A549 (cell line): ENCODE measurements around the gene ATXN7. TPM values are rescaled to one million over a fixed set of nuclear protein-coding genes. Genes with fewer than 3 reads are reported as not detected.
A peak's percentile ranks its signal among the peaks of the same experiment; 100 is the strongest.

Experiments
- ATAC-seq, 2 experiments: fragments of 200-7000 bp in 1 of 2; fragments of >200 bp in 1 of 2; cut with Nextera tagmentation in 1 of 2; cut with Tn5 transposase in 1 of 2; 3 replicates each; pipeline versions ENCODE4 v1.8.0 to v1.9.1; 2018 to 2020; ENCODE audit warnings: mild to moderate bottlenecking in 1 of 2, moderate library complexity in 1 of 2
- CTCF ChIA-PET: fragments of 300-600 bp; sonication (Branson Sonifier 250); formaldehyde crosslinking; extraction: SDS; loops from one replicate; lab custom pipeline; 2021; ENCODE audit warnings: antibody characterized with exemption, inconsistent platforms; lab: Yijun Ruan, JAX
- POLR2A ChIA-PET: fragments of 350-600 bp; formaldehyde crosslinking; extraction: SDS; loops from one replicate; lab custom pipeline; 2021; ENCODE audit warnings: antibody characterized with exemption, inconsistent platforms; lab: Yijun Ruan, JAX
- DNase-seq, 2 experiments: peaks; one replicate each; pipeline versions ENCODE4 v3.0.0 to v3.0.0-alpha.2; 2011 to 2016; ENCODE audit warnings: low read depth in 1 of 2, low spot score in 1 of 2
- FAIRE-seq: peaks from 2 replicates; lab custom pipeline; 2011; peaks lifted over from hg19 to GRCh38; lab: Jason Lieb, UNC
- H3K27ac ChIP-seq, 2 experiments: fragments of >200 bp; sonication (Bioruptor Twin); formaldehyde crosslinking; 3 replicates each; pipeline ENCODE4 v1.5.1; 2016 to 2017
- H3K4me1 ChIP-seq: fragments of >200 bp; sonication (Bioruptor Twin); formaldehyde crosslinking; 3 replicates; pipeline ENCODE4 v1.6.1; 2016
- H3K4me2 ChIP-seq: fragments of >200 bp; sonication (Bioruptor Twin); formaldehyde crosslinking; 3 replicates; pipeline ENCODE4 v1.6.1; 2016
- H3K4me3 ChIP-seq: fragments of >200 bp; sonication (Bioruptor Twin); formaldehyde crosslinking; 3 replicates; pipeline ENCODE4 v1.5.1; 2016
- H3K9me3 ChIP-seq: fragments of >200 bp; sonication (Bioruptor Twin); formaldehyde crosslinking; 3 replicates; pipeline ENCODE4 v1.6.1; 2016
- CBX2 ChIP-seq: fragments of 200-600 bp; sonication (generic); IDR thresholded peaks from 2 replicates; pipeline ENCODE4 v1.6.1; 2016; ENCODE audit warnings: low read depth, mild to moderate bottlenecking, borderline replicate concordance
- CEBPB ChIP-seq, 2 experiments: fragments of >200 bp in 1 of 2; sonication (Bioruptor Twin) in 1 of 2; formaldehyde crosslinking in 1 of 2; IDR thresholded peaks; 2 replicates each; pipeline ENCODE4 v1.6.1; 2012 to 2016
- CHD4 ChIP-seq: fragments of 200-600 bp; sonication (generic); IDR thresholded peaks from 2 replicates; pipeline ENCODE4 v1.6.1; 2016; ENCODE audit warnings: antibody characterized with exemption, mild to moderate bottlenecking, borderline replicate concordance
- GATA3 ChIP-seq: IDR thresholded peaks from 2 replicates; pipeline ENCODE4 v1.6.1; 2012; ENCODE audit warnings: borderline replicate concordance
- HEYL ChIP-seq: fragments of 250-450 bp; sonication (Bioruptor Pico); IDR thresholded peaks from 2 replicates; pipeline ENCODE4 v1.8.0; 2021; ENCODE audit warnings: mild to moderate bottlenecking, moderate library complexity
- HOXB13 ChIP-seq: fragments of 250-450 bp; sonication (Bioruptor Pico); IDR thresholded peaks from 2 replicates; pipeline ENCODE4 v1.5.0; 2020; ENCODE audit warnings: low read depth, mild to moderate bottlenecking, moderate library complexity
- JUN ChIP-seq, 2 experiments: fragments of >200 bp; sonication (Bioruptor Twin); formaldehyde crosslinking; IDR thresholded peaks; 2 replicates in 1 of 2; 3 replicates in 1 of 2; pipeline ENCODE4 v1.6.1; 2016 to 2017
- JUNB ChIP-seq: fragments of >200 bp; sonication (Bioruptor Twin); formaldehyde crosslinking; IDR thresholded peaks from 2 replicates; pipeline ENCODE4 v1.6.1; 2016
- KDM1A ChIP-seq: fragments of 200-600 bp; sonication (generic); IDR thresholded peaks from 2 replicates; pipeline ENCODE4 v1.6.1; 2016; ENCODE audit warnings: low read depth, mild to moderate bottlenecking
- MAFK ChIP-seq: fragments of 450-650 bp; IDR thresholded peaks from 2 replicates; pipeline ENCODE4 v1.6.1; 2014; ENCODE audit not compliant: partially characterized antibody
- MAZ ChIP-seq: fragments of 150-350 bp; IDR thresholded peaks from 2 replicates; pipeline ENCODE4 v1.6.1; 2014; ENCODE audit warnings: antibody characterized with exemption, low read depth, low read length, borderline replicate concordance
- MYC ChIP-seq: IDR thresholded peaks from 2 replicates; pipeline ENCODE4 v1.6.1; 2012; ENCODE audit warnings: mild to moderate bottlenecking, inconsistent platforms, low read length, improper control_type of control experiment, borderline replicate concordance
- NPAS2 ChIP-seq: fragments of 250-450 bp; sonication (Bioruptor Pico); IDR thresholded peaks from 2 replicates; pipeline ENCODE4 v1.8.0; 2022; ENCODE audit warnings: mild to moderate bottlenecking, moderate library complexity, borderline replicate concordance
- NR3C1 ChIP-seq: fragments of >200 bp; sonication (Bioruptor Twin); formaldehyde crosslinking; IDR thresholded peaks from 3 replicates; pipeline ENCODE4 v1.6.1; 2017
- PHF8 ChIP-seq: fragments of 200-600 bp; sonication (generic); IDR thresholded peaks from 2 replicates; pipeline ENCODE4 v1.6.1; 2016; ENCODE audit warnings: low read depth, mild to moderate bottlenecking, antibody characterized with exemption, moderate library complexity, borderline replicate concordance
- POLR2A ChIP-seq: IDR thresholded peaks from 2 replicates; pipeline ENCODE4 v1.6.1; 2012; ENCODE audit warnings: mild to moderate bottlenecking, low read length
- RNF2 ChIP-seq: fragments of 200-600 bp; sonication (generic); IDR thresholded peaks from 2 replicates; pipeline ENCODE4 v1.6.1; 2016; ENCODE audit warnings: low read depth, mild to moderate bottlenecking, antibody characterized with exemption, moderate library complexity, borderline replicate concordance
- TP53 ChIP-seq: fragments of 250-450 bp; sonication (Bioruptor Pico); IDR thresholded peaks from 2 replicates; pipeline ENCODE4 v1.5.0; 2021; ENCODE audit warnings: mild to moderate bottlenecking, moderate library complexity
- ZFP36 ChIP-seq: fragments of 450-650 bp; IDR thresholded peaks from 2 replicates; pipeline ENCODE4 v1.6.1; 2014; ENCODE audit warnings: borderline replicate concordance; ENCODE audit not compliant: partially characterized antibody
- ZNF302 ChIP-seq: fragments of 250-450 bp; sonication (Bioruptor Pico); IDR thresholded peaks from 2 replicates; pipeline ENCODE4 v1.9.0; 2021; ENCODE audit warnings: inconsistent platforms, mild to moderate bottlenecking, moderate library complexity
- WGBS: methylation state at CpG from one replicate; pipeline ENCODE4 v1.1.6; 2017; ENCODE audit errors: missing lambda C conversion rate; 5-methylcytosine and 5-hydroxymethylcytosine counted together
- polyA plus RNA-seq, 4 experiments: library from polyadenylated mRNA; depleted of rRNA in 3 of 4; stranded (reverse); fragments of >200 nt; fragmentation: RNase III in 1 of 4; extraction: RNeasy Plus Mini Kit Qiagen cat#74134 plus additional on column Dnase treatment in 1 of 4; gene quantifications; 2 replicates in 3 of 4; 3 replicates in 1 of 4; pipeline ENCODE4 v1.2.3, GENCODE V29; 2011 to 2017
- TF ChIP-seq, protein P1 (sequence below): fragments of 200-600 bp; sonication (generic); IDR thresholded peaks from 2 replicates; pipeline ENCODE4 v1.6.1; 2016; ENCODE audit warnings: antibody characterized with exemption, mild to moderate bottlenecking, moderate library complexity
- TF ChIP-seq, protein P2 (sequence below): fragments of 250-450 bp; sonication (Bioruptor Pico); IDR thresholded peaks from 2 replicates; pipeline ENCODE4 v1.5.0; 2021; ENCODE audit warnings: mild to moderate bottlenecking, moderate library complexity, borderline replicate concordance
- TF ChIP-seq, protein P3 (sequence below): fragments of >200 bp; sonication (Bioruptor Twin); formaldehyde crosslinking; IDR thresholded peaks from 3 replicates; pipeline ENCODE4 v1.6.1; 2016
- TF ChIP-seq, protein P4 (sequence below): fragments of 250-450 bp; sonication (Bioruptor Pico); IDR thresholded peaks from 2 replicates; pipeline ENCODE4 v1.5.0; 2020; ENCODE audit warnings: low read depth, mild to moderate bottlenecking, moderate library complexity
- TF ChIP-seq, protein P5 (sequence below): IDR thresholded peaks from 2 replicates; pipeline ENCODE4 v1.6.1; 2012
- TF ChIP-seq, protein P6 (sequence below): IDR thresholded peaks from 2 replicates; pipeline ENCODE4 v1.6.1; 2012

Gene ATXN7
- polyA plus RNA-seq, 2 of the 4 experiments (the other 2 are of a cell fraction): 5.4 to 7.3 TPM

DNA sequence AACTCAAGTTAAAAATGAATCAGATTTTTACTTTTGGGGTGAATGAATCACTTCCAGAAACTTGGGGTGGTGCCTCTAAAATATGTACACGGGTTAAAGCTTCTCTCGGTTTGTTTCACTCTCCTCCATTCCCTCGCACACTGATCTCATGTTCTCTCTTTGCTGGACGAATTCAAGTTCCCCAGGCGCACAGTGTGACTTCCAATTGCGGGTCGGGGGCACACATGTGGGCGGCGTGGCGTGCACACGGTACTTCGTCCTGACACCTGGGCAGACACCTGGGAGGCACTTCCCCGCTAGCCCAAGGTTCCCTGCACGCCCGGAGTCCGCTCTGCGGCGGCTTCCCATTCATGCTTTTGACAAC lies 47.8 kb downstream of the ATXN7 start:
- H3K27ac ChIP-seq: peak overlapping the region; percentile 95 to 99
- ATAC-seq: peak in 1 of 2 experiments; percentile 44; a peak in 2 of 6 replicates
- POLR2A ChIA-PET: interaction anchor here (1.1 to 1.4 kb wide), 3 partner anchors 43 to 107 kb away, joined by 3 to 5 read pairs (median 3); no protein-coding TSS in a partner anchor
- H3K4me2 ChIP-seq: peak overlapping the region; percentile 83
- H3K4me1 ChIP-seq: peaks cover 23% of the 10 kb centered on the region
- peak overlapping the region; percentile 74 for H3K4me3 ChIP-seq
- no peak for DNase-seq
- H3K9me3 ChIP-seq: no peaks in the 10 kb centered on the region
- FAIRE-seq: no peak
- CTCF ChIA-PET: interaction anchor here (1.0 to 1.1 kb wide), 2 partner anchors 17 to 34 kb away, joined by 3 to 4 read pairs; no protein-coding TSS in a partner anchor
- TF ChIP-seq, protein P1, sequence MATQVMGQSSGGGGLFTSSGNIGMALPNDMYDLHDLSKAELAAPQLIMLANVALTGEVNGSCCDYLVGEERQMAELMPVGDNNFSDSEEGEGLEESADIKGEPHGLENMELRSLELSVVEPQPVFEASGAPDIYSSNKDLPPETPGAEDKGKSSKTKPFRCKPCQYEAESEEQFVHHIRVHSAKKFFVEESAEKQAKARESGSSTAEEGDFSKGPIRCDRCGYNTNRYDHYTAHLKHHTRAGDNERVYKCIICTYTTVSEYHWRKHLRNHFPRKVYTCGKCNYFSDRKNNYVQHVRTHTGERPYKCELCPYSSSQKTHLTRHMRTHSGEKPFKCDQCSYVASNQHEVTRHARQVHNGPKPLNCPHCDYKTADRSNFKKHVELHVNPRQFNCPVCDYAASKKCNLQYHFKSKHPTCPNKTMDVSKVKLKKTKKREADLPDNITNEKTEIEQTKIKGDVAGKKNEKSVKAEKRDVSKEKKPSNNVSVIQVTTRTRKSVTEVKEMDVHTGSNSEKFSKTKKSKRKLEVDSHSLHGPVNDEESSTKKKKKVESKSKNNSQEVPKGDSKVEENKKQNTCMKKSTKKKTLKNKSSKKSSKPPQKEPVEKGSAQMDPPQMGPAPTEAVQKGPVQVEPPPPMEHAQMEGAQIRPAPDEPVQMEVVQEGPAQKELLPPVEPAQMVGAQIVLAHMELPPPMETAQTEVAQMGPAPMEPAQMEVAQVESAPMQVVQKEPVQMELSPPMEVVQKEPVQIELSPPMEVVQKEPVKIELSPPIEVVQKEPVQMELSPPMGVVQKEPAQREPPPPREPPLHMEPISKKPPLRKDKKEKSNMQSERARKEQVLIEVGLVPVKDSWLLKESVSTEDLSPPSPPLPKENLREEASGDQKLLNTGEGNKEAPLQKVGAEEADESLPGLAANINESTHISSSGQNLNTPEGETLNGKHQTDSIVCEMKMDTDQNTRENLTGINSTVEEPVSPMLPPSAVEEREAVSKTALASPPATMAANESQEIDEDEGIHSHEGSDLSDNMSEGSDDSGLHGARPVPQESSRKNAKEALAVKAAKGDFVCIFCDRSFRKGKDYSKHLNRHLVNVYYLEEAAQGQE: no peak
- TF ChIP-seq ZFP36: no peak
- TF ChIP-seq, all 56 proteins: peak for 0
- 3% methylated on average over 12 of the region's 18 CpGs for WGBS

DNA sequence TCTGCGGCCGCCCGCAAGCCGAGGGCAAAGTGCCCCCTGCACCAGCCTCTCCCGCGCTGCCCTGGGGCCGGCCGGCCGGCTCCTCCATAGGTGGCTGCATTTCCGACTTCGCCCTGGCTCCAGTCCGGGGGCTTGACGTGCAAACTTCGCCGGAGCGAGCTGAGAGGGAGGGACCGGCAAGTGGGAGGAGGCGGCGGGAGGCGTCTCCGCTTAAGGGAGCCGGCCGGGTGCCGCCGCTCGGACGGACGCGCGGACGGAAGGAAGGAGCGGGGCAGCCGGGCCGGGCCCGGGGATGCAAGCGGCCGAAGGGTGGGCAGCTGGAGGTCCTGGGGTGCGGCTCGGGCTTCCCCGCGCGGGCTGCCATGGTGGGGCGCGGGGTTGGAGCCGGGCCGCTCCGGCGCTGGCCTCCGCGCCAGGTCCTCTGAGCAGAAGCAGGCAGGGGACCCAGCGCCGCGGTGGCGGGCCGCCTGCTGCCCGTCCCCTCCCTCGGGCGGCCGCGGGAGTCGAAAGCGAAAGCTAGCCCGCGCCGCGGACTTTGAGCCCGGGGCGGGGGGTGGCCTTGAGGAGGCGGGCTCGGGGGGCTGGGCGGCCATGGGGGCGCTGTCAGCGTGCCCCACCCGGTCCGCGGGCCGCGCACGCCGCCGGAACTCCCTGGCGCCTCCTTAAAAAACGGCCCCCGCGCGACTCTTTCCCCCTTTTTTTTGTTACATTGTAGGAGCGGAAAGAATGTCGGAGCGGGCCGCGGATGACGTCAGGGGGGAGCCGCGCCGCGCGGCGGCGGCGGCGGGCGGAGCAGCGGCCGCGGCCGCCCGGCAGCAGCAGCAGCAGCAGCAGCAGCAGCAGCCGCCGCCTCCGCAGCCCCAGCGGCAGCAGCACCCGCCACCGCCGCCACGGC lies 48.5 kb downstream of the ATXN7 start, which contains the start of gene SCAANT1:
Gene SCAANT1, minus strand, starts transcription at position 511 of the 895 bp plus-strand sequence.
- CTCF ChIA-PET: interaction anchor here (1.0 to 1.1 kb wide), 2 partner anchors 16 to 35 kb away, joined by 3 to 4 read pairs; no protein-coding TSS in a partner anchor
- peak within 1 kb of the TSS; percentile 74 for H3K4me3 ChIP-seq
- DNase-seq (peak; percentile 63 to 85), FAIRE-seq (no peak), ATAC-seq (peak; percentile 89 to 92)
- H3K4me2 ChIP-seq: peak within 1 kb of the TSS; percentile 95
- 0% methylated on average over 19 of the region's 115 CpGs for WGBS
- H3K27ac ChIP-seq: peak within 1 kb of the TSS; percentile 95 to 99
- peaks cover 23% of the 10 kb centered on the region for H3K4me1 ChIP-seq
- no peaks in the 10 kb centered on the region for H3K9me3 ChIP-seq
- POLR2A ChIA-PET: interaction anchor here (0.7 to 1.4 kb wide), 6 partner anchors 9 to 177 kb away, joined by 3 to 8 read pairs (median 4); no protein-coding TSS in a partner anchor
- no peak for TF ChIP-seq HEYL (CRISPR knock-in tag)
- peak; percentile 62; the same call in 1 of the 2 replicates for TF ChIP-seq PHF8
- no peak for TF ChIP-seq KDM1A
- TF ChIP-seq CHD4: no peak
- no peak for TF ChIP-seq RNF2
- TF ChIP-seq POLR2A: peak; percentile 13; the same call in 1 of the 2 replicates
- no peak for TF ChIP-seq CBX2
- TF ChIP-seq, protein P2, sequence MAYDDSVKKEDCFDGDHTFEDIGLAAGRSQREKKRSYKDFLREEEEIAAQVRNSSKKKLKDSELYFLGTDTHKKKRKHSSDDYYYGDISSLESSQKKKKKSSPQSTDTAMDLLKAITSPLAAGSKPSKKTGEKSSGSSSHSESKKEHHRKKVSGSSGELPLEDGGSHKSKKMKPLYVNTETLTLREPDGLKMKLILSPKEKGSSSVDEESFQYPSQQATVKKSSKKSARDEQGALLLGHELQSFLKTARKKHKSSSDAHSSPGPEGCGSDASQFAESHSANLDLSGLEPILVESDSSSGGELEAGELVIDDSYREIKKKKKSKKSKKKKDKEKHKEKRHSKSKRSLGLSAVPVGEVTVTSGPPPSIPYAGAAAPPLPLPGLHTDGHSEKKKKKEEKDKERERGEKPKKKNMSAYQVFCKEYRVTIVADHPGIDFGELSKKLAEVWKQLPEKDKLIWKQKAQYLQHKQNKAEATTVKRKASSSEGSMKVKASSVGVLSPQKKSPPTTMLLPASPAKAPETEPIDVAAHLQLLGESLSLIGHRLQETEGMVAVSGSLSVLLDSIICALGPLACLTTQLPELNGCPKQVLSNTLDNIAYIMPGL (CRISPR knock-in tag): no peak
- TF ChIP-seq MAFK: no peak
- TF ChIP-seq HOXB13 (CRISPR knock-in tag): no peak
- TF ChIP-seq, protein P3, sequence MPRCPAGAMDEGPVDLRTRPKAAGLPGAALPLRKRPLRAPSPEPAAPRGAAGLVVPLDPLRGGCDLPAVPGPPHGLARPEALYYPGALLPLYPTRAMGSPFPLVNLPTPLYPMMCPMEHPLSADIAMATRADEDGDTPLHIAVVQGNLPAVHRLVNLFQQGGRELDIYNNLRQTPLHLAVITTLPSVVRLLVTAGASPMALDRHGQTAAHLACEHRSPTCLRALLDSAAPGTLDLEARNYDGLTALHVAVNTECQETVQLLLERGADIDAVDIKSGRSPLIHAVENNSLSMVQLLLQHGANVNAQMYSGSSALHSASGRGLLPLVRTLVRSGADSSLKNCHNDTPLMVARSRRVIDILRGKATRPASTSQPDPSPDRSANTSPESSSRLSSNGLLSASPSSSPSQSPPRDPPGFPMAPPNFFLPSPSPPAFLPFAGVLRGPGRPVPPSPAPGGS: peak; percentile 48; the same call in 1 of the 3 replicates
- no peak for TF ChIP-seq ZNF302
- TF ChIP-seq NR3C1: no peak
- TF ChIP-seq, protein P4, sequence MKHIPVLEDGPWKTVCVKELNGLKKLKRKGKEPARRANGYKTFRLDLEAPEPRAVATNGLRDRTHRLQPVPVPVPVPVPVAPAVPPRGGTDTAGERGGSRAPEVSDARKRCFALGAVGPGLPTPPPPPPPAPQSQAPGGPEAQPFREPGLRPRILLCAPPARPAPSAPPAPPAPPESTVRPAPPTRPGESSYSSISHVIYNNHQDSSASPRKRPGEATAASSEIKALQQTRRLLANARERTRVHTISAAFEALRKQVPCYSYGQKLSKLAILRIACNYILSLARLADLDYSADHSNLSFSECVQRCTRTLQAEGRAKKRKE: no peak
- TF ChIP-seq TP53: no peak
- TF ChIP-seq JUNB: no peak
- TF ChIP-seq MAZ: no peak
- TF ChIP-seq GATA3: no peak
- TF ChIP-seq, protein P5, sequence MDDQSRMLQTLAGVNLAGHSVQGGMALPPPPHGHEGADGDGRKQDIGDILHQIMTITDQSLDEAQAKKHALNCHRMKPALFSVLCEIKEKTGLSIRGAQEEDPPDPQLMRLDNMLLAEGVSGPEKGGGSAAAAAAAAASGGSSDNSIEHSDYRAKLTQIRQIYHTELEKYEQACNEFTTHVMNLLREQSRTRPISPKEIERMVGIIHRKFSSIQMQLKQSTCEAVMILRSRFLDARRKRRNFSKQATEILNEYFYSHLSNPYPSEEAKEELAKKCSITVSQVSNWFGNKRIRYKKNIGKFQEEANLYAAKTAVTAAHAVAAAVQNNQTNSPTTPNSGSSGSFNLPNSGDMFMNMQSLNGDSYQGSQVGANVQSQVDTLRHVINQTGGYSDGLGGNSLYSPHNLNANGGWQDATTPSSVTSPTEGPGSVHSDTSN: no peak
- no peak; the same call in 1 of the 2 replicates for TF ChIP-seq MYC
- TF ChIP-seq JUN (IDR thresholded peaks at IDR 0.05): peak in 1 of 2 experiments; percentile 37; a peak in 3 of 5 replicates
- TF ChIP-seq, protein P6, sequence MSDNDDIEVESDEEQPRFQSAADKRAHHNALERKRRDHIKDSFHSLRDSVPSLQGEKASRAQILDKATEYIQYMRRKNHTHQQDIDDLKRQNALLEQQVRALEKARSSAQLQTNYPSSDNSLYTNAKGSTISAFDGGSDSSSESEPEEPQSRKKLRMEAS: peak; percentile 36; the same call in 1 of the 2 replicates
- no peak for TF ChIP-seq NPAS2 (CRISPR knock-in tag)
- no peak for TF ChIP-seq CEBPB (IDR thresholded peaks at IDR 0.05)
